ENCODE results near the gene PDZRN3. TPM values are rescaled to one million over a fixed set of nuclear protein-coding genes. Genes with fewer than 3 reads are reported as not detected.

Gene PDZRN3
- total RNA-seq, 1 donor from 2014 or later, result 19.8 TPM

- TF ChIP-seq, protein P1, sequence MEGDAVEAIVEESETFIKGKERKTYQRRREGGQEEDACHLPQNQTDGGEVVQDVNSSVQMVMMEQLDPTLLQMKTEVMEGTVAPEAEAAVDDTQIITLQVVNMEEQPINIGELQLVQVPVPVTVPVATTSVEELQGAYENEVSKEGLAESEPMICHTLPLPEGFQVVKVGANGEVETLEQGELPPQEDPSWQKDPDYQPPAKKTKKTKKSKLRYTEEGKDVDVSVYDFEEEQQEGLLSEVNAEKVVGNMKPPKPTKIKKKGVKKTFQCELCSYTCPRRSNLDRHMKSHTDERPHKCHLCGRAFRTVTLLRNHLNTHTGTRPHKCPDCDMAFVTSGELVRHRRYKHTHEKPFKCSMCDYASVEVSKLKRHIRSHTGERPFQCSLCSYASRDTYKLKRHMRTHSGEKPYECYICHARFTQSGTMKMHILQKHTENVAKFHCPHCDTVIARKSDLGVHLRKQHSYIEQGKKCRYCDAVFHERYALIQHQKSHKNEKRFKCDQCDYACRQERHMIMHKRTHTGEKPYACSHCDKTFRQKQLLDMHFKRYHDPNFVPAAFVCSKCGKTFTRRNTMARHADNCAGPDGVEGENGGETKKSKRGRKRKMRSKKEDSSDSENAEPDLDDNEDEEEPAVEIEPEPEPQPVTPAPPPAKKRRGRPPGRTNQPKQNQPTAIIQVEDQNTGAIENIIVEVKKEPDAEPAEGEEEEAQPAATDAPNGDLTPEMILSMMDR (IDR thresholded peaks at IDR 0.05; ENCODE audit: insufficient read depth, low read depth, low read length), result no peak
- TF ChIP-seq EZH2 (IDR thresholded peaks at IDR 0.05; ENCODE audit: insufficient read depth, low read length), result no peak
- no peak for DNase-seq (ENCODE audit: low read depth)
- no peaks in the 10 kb centered on the region for H3K27me3 ChIP-seq (ENCODE audit: insufficient read depth, low read length)
- Mint-ChIP-seq H3K36me3 (ENCODE audit: low read depth, unreplicated experiment) (peaks cover 40% of the 10 kb centered on the region), H3K27ac (ENCODE audit: unreplicated experiment) (no peak overlapping the region), H3K4me1 (ENCODE audit: low read depth, unreplicated experiment) (peaks cover 5% of the 10 kb centered on the region), H3K27me3 (ENCODE audit: low read depth, unreplicated experiment) (no peaks in the 10 kb centered on the region), H3K4me3 (ENCODE audit: unreplicated experiment) (no peak overlapping the region), H3K9me3 (ENCODE audit: unreplicated experiment) (peaks cover 1% of the 10 kb centered on the region)
- H3K9ac ChIP-seq (ENCODE audit: low read length), result no peak overlapping the region
- H3K36me3 ChIP-seq (ENCODE audit: insufficient read depth, low read length), result no peaks in the 10 kb centered on the region
- H3K4me2 ChIP-seq (ENCODE audit: low read length), result no peak overlapping the region
- no peak overlapping the region for H2AFZ ChIP-seq (ENCODE audit: low read depth, low read length)
- no peak overlapping the region for H3K4me3 ChIP-seq (ENCODE audit: insufficient read depth, low read depth, low read length)
- no peak overlapping the region for H3K27ac ChIP-seq (ENCODE audit: low read depth, low read length)
- no peaks in the 10 kb centered on the region for H4K20me1 ChIP-seq (ENCODE audit: insufficient read depth, low read length)
- no peaks in the 10 kb centered on the region for H3K4me1 ChIP-seq (ENCODE audit: insufficient read depth, low read length)
- no peaks in the 10 kb centered on the region for H3K79me2 ChIP-seq (ENCODE audit: insufficient read depth, low read length)
- no peak for FAIRE-seq
- H3K9me3 ChIP-seq (ENCODE audit: insufficient read depth, low read depth, low read length), result no peaks in the 10 kb centered on the region
Observed at GRCh38 chr3:73384091-73384906, 240.4 kb downstream of the PDZRN3 start.

- Histone ChIP-seq H3K27me3 (ENCODE audit: insufficient read depth, low read length) (no peaks in the 10 kb centered on the region), H3K36me3 (ENCODE audit: insufficient read depth, low read length) (no peaks in the 10 kb centered on the region), H3K4me1 (ENCODE audit: insufficient read depth, low read length) (no peaks in the 10 kb centered on the region), H3K9me3 (ENCODE audit: insufficient read depth, low read depth, low read length) (no peaks in the 10 kb centered on the region), H3K79me2 (ENCODE audit: insufficient read depth, low read length) (no peaks in the 10 kb centered on the region), H3K9ac (ENCODE audit: low read length) (no peak overlapping the region), H4K20me1 (ENCODE audit: insufficient read depth, low read length) (no peaks in the 10 kb centered on the region), H3K4me3 (ENCODE audit: insufficient read depth, low read depth, low read length) (no peak overlapping the region), H3K4me2 (ENCODE audit: low read length) (no peak overlapping the region), H2AFZ (ENCODE audit: low read depth, low read length) (no peak overlapping the region), H3K27ac (ENCODE audit: low read depth, low read length) (no peak overlapping the region)
- Mint-ChIP-seq H3K36me3 (ENCODE audit: low read depth, unreplicated experiment) (peaks cover 37% of the 10 kb centered on the region), H3K27me3 (ENCODE audit: low read depth, unreplicated experiment) (no peaks in the 10 kb centered on the region), H3K4me3 (ENCODE audit: unreplicated experiment) (no peak overlapping the region), H3K27ac (ENCODE audit: unreplicated experiment) (peak overlapping the region; percentile 49), H3K4me1 (ENCODE audit: low read depth, unreplicated experiment) (peaks cover 2% of the 10 kb centered on the region), H3K9me3 (ENCODE audit: unreplicated experiment) (peaks cover 1% of the 10 kb centered on the region)
- no peak for FAIRE-seq
- no peak for TF ChIP-seq EZH2 (IDR thresholded peaks at IDR 0.05; ENCODE audit: insufficient read depth, low read length)
- TF ChIP-seq, protein P1 (IDR thresholded peaks at IDR 0.05; ENCODE audit: insufficient read depth, low read depth, low read length), result no peak
- DNase-seq (ENCODE audit: low read depth), result no peak
Observed at GRCh38 chr3:73383470-73384049, 241.2 kb downstream of the PDZRN3 start.

- TF ChIP-seq, protein P1 (IDR thresholded peaks at IDR 0.05; ENCODE audit: insufficient read depth, low read depth, low read length), result no peak
- TF ChIP-seq EZH2 (IDR thresholded peaks at IDR 0.05; ENCODE audit: insufficient read depth, low read length), result no peak
- no peaks in the 10 kb centered on the region for H3K36me3 ChIP-seq (ENCODE audit: insufficient read depth, low read length)
- H3K27me3 ChIP-seq (ENCODE audit: insufficient read depth, low read length), result no peaks in the 10 kb centered on the region
- Mint-ChIP-seq H3K27me3 (ENCODE audit: low read depth, unreplicated experiment) (peaks cover under 1% of the 10 kb centered on the region), H3K9me3 (ENCODE audit: unreplicated experiment) (peaks cover 1% of the 10 kb centered on the region), H3K27ac (ENCODE audit: unreplicated experiment) (no peak overlapping the region), H3K4me3 (ENCODE audit: unreplicated experiment) (no peak overlapping the region), H3K4me1 (ENCODE audit: low read depth, unreplicated experiment) (peaks cover 2% of the 10 kb centered on the region), H3K36me3 (ENCODE audit: low read depth, unreplicated experiment) (peaks cover 29% of the 10 kb centered on the region)
- FAIRE-seq (no peak), DNase-seq (ENCODE audit: low read depth) (no peak)
- no peaks in the 10 kb centered on the region for H3K9me3 ChIP-seq (ENCODE audit: insufficient read depth, low read depth, low read length)
- H3K79me2 ChIP-seq (ENCODE audit: insufficient read depth, low read length), result no peaks in the 10 kb centered on the region
- no peak overlapping the region for H3K4me2 ChIP-seq (ENCODE audit: low read length)
- H3K4me3 ChIP-seq (ENCODE audit: insufficient read depth, low read depth, low read length), result no peak overlapping the region
- H3K4me1 ChIP-seq (ENCODE audit: insufficient read depth, low read length), result no peaks in the 10 kb centered on the region
- H3K9ac ChIP-seq (ENCODE audit: low read length), result no peak overlapping the region
- H4K20me1 ChIP-seq (ENCODE audit: insufficient read depth, low read length), result no peaks in the 10 kb centered on the region
- no peak overlapping the region for H2AFZ ChIP-seq (ENCODE audit: low read depth, low read length)
- H3K27ac ChIP-seq (ENCODE audit: low read depth, low read length), result no peak overlapping the region
Observed at GRCh38 chr3:73381551-73381950, 243.2 kb downstream of the PDZRN3 start.

All from astrocyte (in vitro differentiated cells and primary cell).